Stimulated activated CD4-positive, alpha-beta T cell treated with anti-CD3 and anti-CD28 coated beads, Interleukin-1b, Interleukin-23, amount 100 ng/mL, for 48 hours (primary cell): ENCODE measurements around the gene PRELID1.
A peak's percentile ranks its signal among the peaks of the same experiment; 100 is the strongest.
"Not testable (repeated sequence)": the region's sequence is repeated elsewhere in the genome, so short reads cannot be mapped to it uniquely, and the experiment has no call there.

Source experiments
- DNase-seq: peaks from one replicate; pipeline ENCODE4 v3.0.0-alpha.2; 2020

The PRELID1 gene

GRCh38 chr5:177303121-177303924 lies at the start of gene PRELID1, which contains the start of gene RAB24:
TSS of gene PRELID1 (plus strand) at chr5:177303799. CDS start at chr5:177303986, 187 bp downstream.
TSS of gene RAB24 (minus strand) at chr5:177303719. CDS start at chr5:177303288, 431 bp downstream.
- DNase-seq, result peak; percentile 89

GRCh38 chr5:177256296-177256695 lies 47.3 kb upstream of the PRELID1 start:
- DNase-seq, result no peak

GRCh38 chr5:177258711-177259110 lies 44.9 kb upstream of the PRELID1 start:
- not testable (repeated sequence) for DNase-seq

- no peak for DNase-seq
Measured at GRCh38 chr5:177260961-177261360, 42.6 kb upstream of the PRELID1 start.

GRCh38 chr5:177261510-177261909 lies 42.1 kb upstream of the PRELID1 start:
- DNase-seq, result no peak

- DNase-seq, result no peak
Measured at GRCh38 chr5:177264178-177264577, 39.4 kb upstream of the PRELID1 start.

- DNase-seq, result no peak
Measured at GRCh38 chr5:177265395-177265794, 38.2 kb upstream of the PRELID1 start.

- no peak for DNase-seq
Measured at GRCh38 chr5:177269232-177269895, 34.2 kb upstream of the PRELID1 start.

GRCh38 chr5:177269976-177270375 lies 33.6 kb upstream of the PRELID1 start:
- DNase-seq, result no peak

- no peak for DNase-seq
Measured at GRCh38 chr5:177270653-177271052, 32.9 kb upstream of the PRELID1 start.

GRCh38 chr5:177271113-177271512 lies 32.5 kb upstream of the PRELID1 start:
- no peak for DNase-seq

GRCh38 chr5:177275883-177276282 lies 27.7 kb upstream of the PRELID1 start:
- DNase-seq, result no peak

- DNase-seq, result no peak
Measured at GRCh38 chr5:177276886-177277285, 26.7 kb upstream of the PRELID1 start.

GRCh38 chr5:177288191-177288590 lies 15.4 kb upstream of the PRELID1 start:
- DNase-seq, result no peak

- no peak for DNase-seq
Measured at GRCh38 chr5:177290816-177291596, 12.6 kb upstream of the PRELID1 start.

- DNase-seq, result no peak
Measured at GRCh38 chr5:177291735-177292134, 11.9 kb upstream of the PRELID1 start.

GRCh38 chr5:177293819-177294581 lies 9.6 kb upstream of the PRELID1 start:
- no peak for DNase-seq

- DNase-seq, result no peak
Measured at GRCh38 chr5:177294632-177295031, 9.0 kb upstream of the PRELID1 start.

GRCh38 chr5:177295924-177296323 lies 7.7 kb upstream of the PRELID1 start:
- DNase-seq, result no peak

- no peak for DNase-seq
Measured at GRCh38 chr5:177296581-177296980, 7.0 kb upstream of the PRELID1 start.

GRCh38 chr5:177297922-177298321 lies 5.7 kb upstream of the PRELID1 start:
- DNase-seq, result no peak

- no peak for DNase-seq
Measured at GRCh38 chr5:177299697-177300096, 3.9 kb upstream of the PRELID1 start.
